GM23338 (cell line): Measurements from ENCODE around the gene SRP54.

Source experiments
- CREB1 ChIP-seq: fragments of 250-450 bp; sonication (Bioruptor Pico); IDR thresholded peaks from 2 replicates; pipeline ENCODE4 v1.5.0; 2020; ENCODE audit warnings: low read depth, mild to moderate bottlenecking, moderate library complexity
- EZH2 ChIP-seq: fragments of 200-600 bp; sonication (generic); IDR thresholded peaks from one replicate; pipeline ENCODE4 v1.8.0; 2017; ENCODE audit warnings: antibody characterized with exemption, mild to moderate bottlenecking, low read depth; ENCODE audit not compliant: unreplicated experiment
- EZH2phosphoT487 ChIP-seq: fragments of 200-600 bp; sonication (generic); IDR thresholded peaks from one replicate; pipeline ENCODE4 v1.8.1; 2018; ENCODE audit warnings: antibody characterized with exemption; ENCODE audit not compliant: unreplicated experiment
- JUNB ChIP-seq: IDR thresholded peaks from one replicate; pipeline ENCODE4 v1.6.1; 2016; ENCODE audit warnings: antibody characterized with exemption; ENCODE audit not compliant: unreplicated experiment
- NANOG ChIP-seq: IDR thresholded peaks from 2 replicates; pipeline ENCODE4 v1.6.1; 2016; ENCODE audit warnings: antibody characterized with exemption, borderline replicate concordance
- POLR2AphosphoS5 ChIP-seq: IDR thresholded peaks from 2 replicates; pipeline ENCODE4 v1.6.1; 2016; ENCODE audit warnings: antibody characterized with exemption, low read depth
- REST ChIP-seq: IDR thresholded peaks from one replicate; pipeline ENCODE4 v1.6.1; 2018; ENCODE audit warnings: antibody characterized with exemption; ENCODE audit not compliant: unreplicated experiment
- ZNF114 ChIP-seq: fragments of 250-450 bp; sonication (Bioruptor Pico); IDR thresholded peaks from 2 replicates; pipeline ENCODE4 v1.5.0; 2020; ENCODE audit warnings: mild to moderate bottlenecking, moderate library complexity
- TF ChIP-seq, protein P1 (sequence below), 2 experiments: fragments of 200-600 bp in 1 of 2; sonication (generic) in 1 of 2; conservative IDR thresholded peaks; 2 replicates each; pipeline versions ENCODE4 v1.5.1 to v1.6.1; 2016 to 2017; ENCODE audit warnings: antibody characterized with exemption in 2 of 2, low read depth in 2 of 2, mild to moderate bottlenecking in 2 of 2, moderate library complexity in 1 of 2
- TF ChIP-seq, protein P2 (sequence below): IDR thresholded peaks from 2 replicates; pipeline ENCODE4 v1.6.1; 2016; ENCODE audit warnings: antibody characterized with exemption

DNA sequence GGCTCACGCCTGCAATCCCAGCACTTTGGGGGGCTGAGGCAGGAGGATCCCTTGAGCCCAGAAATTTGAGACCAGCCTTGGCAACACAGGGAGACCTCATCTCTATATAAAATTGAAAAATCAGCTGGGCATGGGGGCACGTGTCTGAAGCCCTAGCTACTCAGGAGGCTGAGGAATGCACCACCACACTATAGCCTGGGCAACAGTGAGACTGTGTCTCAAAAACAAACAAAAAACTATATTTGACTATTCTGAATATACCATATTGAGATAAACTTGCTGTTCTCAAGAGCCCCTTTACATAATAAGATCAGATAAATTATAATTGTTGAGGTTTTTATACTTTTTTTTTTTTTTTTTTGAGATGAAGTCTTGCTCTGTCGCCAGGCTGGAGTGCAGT lies 44.9 kb upstream of the SRP54 start:
- TF ChIP-seq NANOG: no peak
- no peak for TF ChIP-seq EZH2
- TF ChIP-seq, protein P1, sequence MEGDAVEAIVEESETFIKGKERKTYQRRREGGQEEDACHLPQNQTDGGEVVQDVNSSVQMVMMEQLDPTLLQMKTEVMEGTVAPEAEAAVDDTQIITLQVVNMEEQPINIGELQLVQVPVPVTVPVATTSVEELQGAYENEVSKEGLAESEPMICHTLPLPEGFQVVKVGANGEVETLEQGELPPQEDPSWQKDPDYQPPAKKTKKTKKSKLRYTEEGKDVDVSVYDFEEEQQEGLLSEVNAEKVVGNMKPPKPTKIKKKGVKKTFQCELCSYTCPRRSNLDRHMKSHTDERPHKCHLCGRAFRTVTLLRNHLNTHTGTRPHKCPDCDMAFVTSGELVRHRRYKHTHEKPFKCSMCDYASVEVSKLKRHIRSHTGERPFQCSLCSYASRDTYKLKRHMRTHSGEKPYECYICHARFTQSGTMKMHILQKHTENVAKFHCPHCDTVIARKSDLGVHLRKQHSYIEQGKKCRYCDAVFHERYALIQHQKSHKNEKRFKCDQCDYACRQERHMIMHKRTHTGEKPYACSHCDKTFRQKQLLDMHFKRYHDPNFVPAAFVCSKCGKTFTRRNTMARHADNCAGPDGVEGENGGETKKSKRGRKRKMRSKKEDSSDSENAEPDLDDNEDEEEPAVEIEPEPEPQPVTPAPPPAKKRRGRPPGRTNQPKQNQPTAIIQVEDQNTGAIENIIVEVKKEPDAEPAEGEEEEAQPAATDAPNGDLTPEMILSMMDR (conservative IDR thresholded peaks at IDR 0.05; ENCODE audit: low read depth in 2 of 2): no peak
- no peak for TF ChIP-seq REST
- no peak for TF ChIP-seq ZNF114 (CRISPR knock-in tag)
- TF ChIP-seq, protein P2, sequence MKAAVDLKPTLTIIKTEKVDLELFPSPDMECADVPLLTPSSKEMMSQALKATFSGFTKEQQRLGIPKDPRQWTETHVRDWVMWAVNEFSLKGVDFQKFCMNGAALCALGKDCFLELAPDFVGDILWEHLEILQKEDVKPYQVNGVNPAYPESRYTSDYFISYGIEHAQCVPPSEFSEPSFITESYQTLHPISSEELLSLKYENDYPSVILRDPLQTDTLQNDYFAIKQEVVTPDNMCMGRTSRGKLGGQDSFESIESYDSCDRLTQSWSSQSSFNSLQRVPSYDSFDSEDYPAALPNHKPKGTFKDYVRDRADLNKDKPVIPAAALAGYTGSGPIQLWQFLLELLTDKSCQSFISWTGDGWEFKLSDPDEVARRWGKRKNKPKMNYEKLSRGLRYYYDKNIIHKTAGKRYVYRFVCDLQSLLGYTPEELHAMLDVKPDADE: no peak
- TF ChIP-seq EZH2phosphoT487: no peak
- TF ChIP-seq CREB1 (CRISPR knock-in tag): no peak
- TF ChIP-seq JUNB: no peak
- TF ChIP-seq POLR2AphosphoS5: no peak
